ENCODE measurements around the gene RSAD2. TPM values are rescaled to one million over a fixed set of nuclear protein-coding genes. Genes with fewer than 3 reads are reported as not detected.

Gene RSAD2
- total RNA-seq, 1 donor from 2014 or later = 0.32 TPM

GRCh38 chr2:6943523-6943922, 65.9 kb downstream of the RSAD2 start:
- no peak overlapping the region for H3K4me3 ChIP-seq
- no peaks in the 10 kb centered on the region for H3K9me3 ChIP-seq
- DNase-seq (ENCODE audit: low spot score in 2 of 2) = no peak
- TF ChIP-seq CTCF (IDR thresholded peaks at IDR 0.05) = no peak
- H3K27ac ChIP-seq = no peak overlapping the region
- H3K4me1 ChIP-seq = no peaks in the 10 kb centered on the region
- H3K36me3 ChIP-seq = no peaks in the 10 kb centered on the region
- H3K27me3 ChIP-seq = no peaks in the 10 kb centered on the region
- intact Hi-C loops (cut with DNase I) = no loop called here

- DNase-seq (ENCODE audit: low spot score in 2 of 2) = no peak
- intact Hi-C loops (cut with DNase I) = no loop called here
- no peak for TF ChIP-seq CTCF (IDR thresholded peaks at IDR 0.05)
- H3K27me3 ChIP-seq = no peaks in the 10 kb centered on the region
- no peaks in the 10 kb centered on the region for H3K36me3 ChIP-seq
- H3K27ac ChIP-seq = no peak overlapping the region
- no peaks in the 10 kb centered on the region for H3K4me1 ChIP-seq
- H3K9me3 ChIP-seq = no peaks in the 10 kb centered on the region
- no peak overlapping the region for H3K4me3 ChIP-seq
Measured at GRCh38 chr2:6943971-6944370, 66.4 kb downstream of the RSAD2 start.

GRCh38 chr2:6944555-6944954, 67.0 kb downstream of the RSAD2 start:
- Histone ChIP-seq H3K27ac (no peak overlapping the region), H3K27me3 (no peaks in the 10 kb centered on the region), H3K4me3 (no peak overlapping the region), H3K4me1 (no peaks in the 10 kb centered on the region), H3K36me3 (no peaks in the 10 kb centered on the region), H3K9me3 (no peaks in the 10 kb centered on the region)
- no peak for DNase-seq (ENCODE audit: low spot score in 2 of 2)
- no peak for TF ChIP-seq CTCF (IDR thresholded peaks at IDR 0.05)
- intact Hi-C loops (cut with DNase I) = no loop called here

GRCh38 chr2:6945087-6945813, 67.7 kb downstream of the RSAD2 start:
- no peaks in the 10 kb centered on the region for H3K4me1 ChIP-seq
- H3K27ac ChIP-seq = peak overlapping the region in 1 of 2 donors; percentile 6
- intact Hi-C loops (cut with DNase I) = no loop called here
- no peak for DNase-seq (ENCODE audit: low spot score in 2 of 2)
- H3K36me3 ChIP-seq = no peaks in the 10 kb centered on the region
- H3K9me3 ChIP-seq = no peaks in the 10 kb centered on the region
- no peak overlapping the region for H3K4me3 ChIP-seq
- H3K27me3 ChIP-seq = no peaks in the 10 kb centered on the region
- TF ChIP-seq CTCF (IDR thresholded peaks at IDR 0.05) = no peak

GRCh38 chr2:6945821-6946220, 68.2 kb downstream of the RSAD2 start:
- no peaks in the 10 kb centered on the region for H3K4me1 ChIP-seq
- no peak for DNase-seq (ENCODE audit: low spot score in 2 of 2)
- no peaks in the 10 kb centered on the region for H3K9me3 ChIP-seq
- H3K36me3 ChIP-seq = no peaks in the 10 kb centered on the region
- intact Hi-C loops (cut with DNase I) = no loop called here
- H3K4me3 ChIP-seq = no peak overlapping the region
- H3K27ac ChIP-seq = no peak overlapping the region
- TF ChIP-seq CTCF (IDR thresholded peaks at IDR 0.05) = no peak
- no peaks in the 10 kb centered on the region for H3K27me3 ChIP-seq

- Histone ChIP-seq H3K27ac (no peak overlapping the region), H3K4me3 (no peak overlapping the region), H3K27me3 (no peaks in the 10 kb centered on the region), H3K4me1 (no peaks in the 10 kb centered on the region), H3K9me3 (no peaks in the 10 kb centered on the region), H3K36me3 (no peaks in the 10 kb centered on the region)
- DNase-seq (ENCODE audit: low spot score in 2 of 2) = no peak
- intact Hi-C loops (cut with DNase I) = no loop called here
- no peak for TF ChIP-seq CTCF (IDR thresholded peaks at IDR 0.05)
Measured at GRCh38 chr2:6946722-6947121, 69.1 kb downstream of the RSAD2 start.

Measured in ascending aorta (tissue), 2 donors.